Measurements from ENCODE around the gene HOXB4.

GRCh38 chr17:48544349-48545021 lies 33.7 kb downstream of the HOXB4 start:
- TF ChIP-seq, protein P1, sequence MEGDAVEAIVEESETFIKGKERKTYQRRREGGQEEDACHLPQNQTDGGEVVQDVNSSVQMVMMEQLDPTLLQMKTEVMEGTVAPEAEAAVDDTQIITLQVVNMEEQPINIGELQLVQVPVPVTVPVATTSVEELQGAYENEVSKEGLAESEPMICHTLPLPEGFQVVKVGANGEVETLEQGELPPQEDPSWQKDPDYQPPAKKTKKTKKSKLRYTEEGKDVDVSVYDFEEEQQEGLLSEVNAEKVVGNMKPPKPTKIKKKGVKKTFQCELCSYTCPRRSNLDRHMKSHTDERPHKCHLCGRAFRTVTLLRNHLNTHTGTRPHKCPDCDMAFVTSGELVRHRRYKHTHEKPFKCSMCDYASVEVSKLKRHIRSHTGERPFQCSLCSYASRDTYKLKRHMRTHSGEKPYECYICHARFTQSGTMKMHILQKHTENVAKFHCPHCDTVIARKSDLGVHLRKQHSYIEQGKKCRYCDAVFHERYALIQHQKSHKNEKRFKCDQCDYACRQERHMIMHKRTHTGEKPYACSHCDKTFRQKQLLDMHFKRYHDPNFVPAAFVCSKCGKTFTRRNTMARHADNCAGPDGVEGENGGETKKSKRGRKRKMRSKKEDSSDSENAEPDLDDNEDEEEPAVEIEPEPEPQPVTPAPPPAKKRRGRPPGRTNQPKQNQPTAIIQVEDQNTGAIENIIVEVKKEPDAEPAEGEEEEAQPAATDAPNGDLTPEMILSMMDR (IDR thresholded peaks at IDR 0.05) = no peak
- TF ChIP-seq POLR2A (IDR thresholded peaks at IDR 0.05) = peak in 1 of 2 donors; percentile 63

Measured in adrenal gland (tissue), 5 donors.